ENCODE data around the gene SENP2. TPM values are rescaled to one million over a fixed set of nuclear protein-coding genes. Genes with fewer than 3 reads are reported as not detected.
"Not testable (repeated sequence)": the region's sequence is repeated elsewhere in the genome, so short reads cannot be mapped to it uniquely, and the experiment has no call there.

Gene SENP2
- total RNA-seq (2014; rRNA removed; shearing (Covaris generic)): 33.1 and 35.0 TPM in 2 replicates

GRCh38 chr3:185585859-185586685 lies at the start of gene SENP2:
TSS of gene SENP2 (plus strand) at chr3:185586295. CDS start at chr3:185586414, 119 bp downstream.
- DNase-seq (ENCODE audit: low read depth): peak; percentile 99

- peak; percentile 95 for DNase-seq (ENCODE audit: low read depth)
Observed at GRCh38 chr3:185537369-185537970, 48.6 kb upstream of the SENP2 start.

GRCh38 chr3:185539934-185540333 lies 46.2 kb upstream of the SENP2 start:
- no peak for DNase-seq (ENCODE audit: low read depth)

GRCh38 chr3:185540695-185541094 lies 45.4 kb upstream of the SENP2 start:
- DNase-seq (ENCODE audit: low read depth): no peak

GRCh38 chr3:185549122-185549521 lies 37.0 kb upstream of the SENP2 start:
- DNase-seq (ENCODE audit: low read depth): peak; percentile 90

- DNase-seq (ENCODE audit: low read depth): peak; percentile 10
Observed at GRCh38 chr3:185549651-185550111, 36.4 kb upstream of the SENP2 start.

- peak; percentile 49 for DNase-seq (ENCODE audit: low read depth)
Observed at GRCh38 chr3:185552358-185552877, 33.7 kb upstream of the SENP2 start, which contains the start of gene LIPH. TSS of gene LIPH (minus strand) at chr3:185552588. CDS start at chr3:185552471, 117 bp downstream.

GRCh38 chr3:185555101-185555501 lies 31.0 kb upstream of the SENP2 start:
- peak; percentile 68 for DNase-seq (ENCODE audit: low read depth)

- no peak for DNase-seq (ENCODE audit: low read depth)
Observed at GRCh38 chr3:185555860-185556347, 30.2 kb upstream of the SENP2 start.

GRCh38 chr3:185556640-185557039 lies 29.5 kb upstream of the SENP2 start:
- not testable (repeated sequence) for DNase-seq (ENCODE audit: low read depth)

GRCh38 chr3:185558395-185558794 lies 27.7 kb upstream of the SENP2 start:
- peak; percentile 39 for DNase-seq (ENCODE audit: low read depth)

- no peak for DNase-seq (ENCODE audit: low read depth)
Observed at GRCh38 chr3:185559706-185560090, 26.4 kb upstream of the SENP2 start.

GRCh38 chr3:185560676-185561075 lies 25.4 kb upstream of the SENP2 start:
- DNase-seq (ENCODE audit: low read depth): no peak

GRCh38 chr3:185561374-185561943 lies 24.6 kb upstream of the SENP2 start:
- DNase-seq (ENCODE audit: low read depth): no peak

- DNase-seq (ENCODE audit: low read depth): no peak
Observed at GRCh38 chr3:185561958-185562357, 24.1 kb upstream of the SENP2 start.

- no peak for DNase-seq (ENCODE audit: low read depth)
Observed at GRCh38 chr3:185572183-185572582, 13.9 kb upstream of the SENP2 start.

- DNase-seq (ENCODE audit: low read depth): peak; percentile 57
Observed at GRCh38 chr3:185575108-185575869, 10.8 kb upstream of the SENP2 start.

GRCh38 chr3:185582236-185582635 lies 3.9 kb upstream of the SENP2 start:
- DNase-seq (ENCODE audit: low read depth): no peak

- DNase-seq (ENCODE audit: low read depth): no peak
Observed at GRCh38 chr3:185582871-185583270, 3.2 kb upstream of the SENP2 start.

GRCh38 chr3:185583925-185584324 lies 2.2 kb upstream of the SENP2 start:
- DNase-seq (ENCODE audit: low read depth): no peak

GRCh38 chr3:185584686-185585085 lies 1.4 kb upstream of the SENP2 start:
- no peak for DNase-seq (ENCODE audit: low read depth)

- no peak for DNase-seq (ENCODE audit: low read depth)
Observed at GRCh38 chr3:185585518-185585858, 607 bp upstream of the SENP2 start.

Data from Daoy (cell line).